Neuronal stem cell (in vitro differentiated cells): ENCODE data around the gene TTC39C.

Experiments
- DNase-seq: peaks from one replicate; pipeline ENCODE4 v3.0.0-alpha.2; 2013; ENCODE audit warnings: low spot score
- H2AFZ ChIP-seq: one replicate; pipeline ENCODE4 v1.6.1; 2013; ENCODE audit warnings: mild to moderate bottlenecking, low read length, inconsistent platforms
- H2AK5ac ChIP-seq: 2 replicates; pipeline ENCODE4 v1.6.1; 2013; ENCODE audit warnings: low read depth, mild to moderate bottlenecking, inconsistent platforms, low read length, moderate library complexity, mixed read lengths
- H2BK120ac ChIP-seq: 2 replicates; pipeline ENCODE4 v1.6.1; 2013; ENCODE audit warnings: low read depth, mild to moderate bottlenecking, inconsistent platforms, low read length, moderate library complexity, mixed read lengths
- H2BK12ac ChIP-seq: one replicate; pipeline ENCODE4 v1.6.1; 2013; ENCODE audit warnings: low read length, inconsistent platforms
- H2BK15ac ChIP-seq: 2 replicates; pipeline ENCODE4 v1.6.1; 2013; ENCODE audit warnings: mild to moderate bottlenecking, low read length, inconsistent platforms, mixed read lengths
- H2BK5ac ChIP-seq: one replicate; pipeline ENCODE4 v1.6.1; 2013; ENCODE audit warnings: inconsistent platforms, mild to moderate bottlenecking, low read length, moderate library complexity
- H3K14ac ChIP-seq: one replicate; pipeline ENCODE4 v1.6.1; 2013; ENCODE audit warnings: low read length, inconsistent platforms
- H3K18ac ChIP-seq: 2 replicates; pipeline ENCODE4 v1.6.1; 2013; ENCODE audit warnings: low read length, inconsistent platforms
- H3K23ac ChIP-seq: 2 replicates; pipeline ENCODE4 v1.6.1; 2013; ENCODE audit warnings: low read depth, mild to moderate bottlenecking, mixed read lengths, low read length, inconsistent platforms; ENCODE audit not compliant: poor library complexity
- H3K27ac ChIP-seq: replicated peaks from 3 replicates; pipeline ENCODE4 v1.5.1; 2013; ENCODE audit warnings: low read length, inconsistent platforms
- H3K27me3 ChIP-seq, 3 experiments: 2 replicates each; pipeline ENCODE4 v1.6.1; 2013; ENCODE audit warnings: low read length in 3 of 3, mild to moderate bottlenecking in 2 of 3, inconsistent platforms in 1 of 3, low read depth in 1 of 3, mixed read lengths in 1 of 3, moderate library complexity in 1 of 3; ENCODE audit not compliant: control insufficient read depth in 3 of 3, insufficient read depth in 3 of 3
- H3K36me3 ChIP-seq, 2 donors: replicated peaks in 1 of 2; 2 replicates each; pipeline ENCODE4 v1.6.1; 2013; ENCODE audit warnings: low read length in 2 of 2; ENCODE audit not compliant: control insufficient read depth in 2 of 2, insufficient read depth in 2 of 2
- H3K4ac ChIP-seq: 2 replicates; pipeline ENCODE4 v1.6.1; 2013; ENCODE audit warnings: inconsistent platforms, mild to moderate bottlenecking, low read length, moderate library complexity
- H3K4me1 ChIP-seq, 2 donors: 1 replicate in 1 of 2; 2 replicates in 1 of 2; pipeline ENCODE4 v1.6.1; 2013; ENCODE audit warnings: low read length in 2 of 2, low read depth in 1 of 2; ENCODE audit not compliant: control insufficient read depth in 2 of 2, insufficient read depth in 1 of 2
- H3K4me2 ChIP-seq: one replicate; pipeline ENCODE4 v1.6.1; 2013; ENCODE audit warnings: mild to moderate bottlenecking, low read length, inconsistent platforms; ENCODE audit not compliant: insufficient read depth, poor library complexity, severe bottlenecking
- H3K4me3 ChIP-seq, 2 donors: 2 replicates each; pipeline ENCODE4 v1.5.1; 2013; ENCODE audit warnings: low read length in 2 of 2, mild to moderate bottlenecking in 2 of 2, inconsistent platforms in 1 of 2, moderate library complexity in 1 of 2
- H3K79me1 ChIP-seq: one replicate; pipeline ENCODE4 v1.6.1; 2013; ENCODE audit warnings: low read depth, mild to moderate bottlenecking, inconsistent platforms, low read length, moderate library complexity
- H3K9ac ChIP-seq: one replicate; pipeline ENCODE4 v1.6.1; 2013; ENCODE audit warnings: mild to moderate bottlenecking, low read depth, low read length, inconsistent platforms; ENCODE audit not compliant: poor library complexity
- H3K9me3 ChIP-seq, 2 donors: replicated peaks in 1 of 2; 2 replicates each; pipeline versions ENCODE3 to v1.6.1; 2013; ENCODE audit warnings: low read length in 2 of 2, mild to moderate bottlenecking in 2 of 2, inconsistent platforms in 1 of 2, low read depth in 1 of 2, mixed read lengths in 1 of 2, moderate library complexity in 1 of 2; ENCODE audit not compliant: control insufficient read depth in 2 of 2, insufficient read depth in 1 of 2
- H4K8ac ChIP-seq: one replicate; pipeline ENCODE4 v1.6.1; 2013; ENCODE audit warnings: low read depth, mild to moderate bottlenecking, inconsistent platforms, low read length, moderate library complexity
- H4K91ac ChIP-seq: one replicate; pipeline ENCODE4 v1.6.1; 2013; ENCODE audit warnings: low read length, low read depth, mild to moderate bottlenecking, inconsistent platforms; ENCODE audit not compliant: poor library complexity
- WGBS, 2 donors: extraction: QIAGEN DNeasy Blood & Tissue Kit; methylation state at CpG; one replicate each; pipeline ENCODE4 v1.1.7; 2013; ENCODE audit warnings: missing lambda C conversion rate in 2 of 2, mixed read lengths in 1 of 2; ENCODE audit not compliant: insufficient read length in 2 of 2, insufficient replicate concordance in 1 of 2; ENCODE audit errors: extremely low coverage in 2 of 2; 5-methylcytosine and 5-hydroxymethylcytosine counted together

The TTC39C gene

DNA sequence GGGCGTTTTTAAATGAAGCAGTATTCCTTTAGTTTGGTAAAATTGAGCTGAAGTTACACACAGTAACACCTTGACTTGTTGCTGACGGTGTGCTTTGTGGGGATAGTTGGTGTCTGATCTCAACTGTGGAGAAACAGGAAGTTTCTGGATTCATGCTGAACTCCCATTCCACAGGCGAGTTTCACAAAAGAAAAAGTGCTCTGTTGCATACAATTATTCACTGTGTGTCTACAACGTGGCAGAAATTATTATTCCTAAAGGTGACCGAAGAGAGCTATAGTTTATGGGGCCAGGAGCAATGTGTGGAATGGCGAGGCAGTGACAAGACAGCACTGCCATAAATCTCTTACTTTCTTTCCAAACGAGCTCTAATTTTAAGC, 123.8 kb downstream of the TTC39C start:
- Histone ChIP-seq H3K9ac (no peak overlapping the region), H2BK120ac (no peak overlapping the region), H2BK5ac (no peak overlapping the region), H3K27ac (peak overlapping the region; percentile 54), H4K91ac (no peak overlapping the region), H3K4ac (no peak overlapping the region), H3K79me1 (no peaks in the 10 kb centered on the region), H3K23ac (no peak overlapping the region), H3K27me3 (no peaks in the 10 kb centered on the region), H4K8ac (no peak overlapping the region), H3K4me3 (peak overlapping the region in 1 of 2 donors; percentile 61), H2AK5ac (no peak overlapping the region), H2BK15ac (no peak overlapping the region), H2AFZ (no peak overlapping the region), H3K4me1 (peaks cover 0 to 4% of the 10 kb centered on the region in 2 donors), H2BK12ac (no peak overlapping the region), H3K14ac (no peak overlapping the region), H3K9me3 (peaks cover 0 to 4% of the 10 kb centered on the region in 2 donors), H3K4me2 (peak overlapping the region; percentile 75), H3K18ac (peak overlapping the region; percentile 35), H3K36me3 (peaks cover 0 to 5% of the 10 kb centered on the region in 2 donors)
- WGBS, 2 donors: no CpG with 5 or more reads among the region's 7 CpGs
- no peak for DNase-seq

DNA sequence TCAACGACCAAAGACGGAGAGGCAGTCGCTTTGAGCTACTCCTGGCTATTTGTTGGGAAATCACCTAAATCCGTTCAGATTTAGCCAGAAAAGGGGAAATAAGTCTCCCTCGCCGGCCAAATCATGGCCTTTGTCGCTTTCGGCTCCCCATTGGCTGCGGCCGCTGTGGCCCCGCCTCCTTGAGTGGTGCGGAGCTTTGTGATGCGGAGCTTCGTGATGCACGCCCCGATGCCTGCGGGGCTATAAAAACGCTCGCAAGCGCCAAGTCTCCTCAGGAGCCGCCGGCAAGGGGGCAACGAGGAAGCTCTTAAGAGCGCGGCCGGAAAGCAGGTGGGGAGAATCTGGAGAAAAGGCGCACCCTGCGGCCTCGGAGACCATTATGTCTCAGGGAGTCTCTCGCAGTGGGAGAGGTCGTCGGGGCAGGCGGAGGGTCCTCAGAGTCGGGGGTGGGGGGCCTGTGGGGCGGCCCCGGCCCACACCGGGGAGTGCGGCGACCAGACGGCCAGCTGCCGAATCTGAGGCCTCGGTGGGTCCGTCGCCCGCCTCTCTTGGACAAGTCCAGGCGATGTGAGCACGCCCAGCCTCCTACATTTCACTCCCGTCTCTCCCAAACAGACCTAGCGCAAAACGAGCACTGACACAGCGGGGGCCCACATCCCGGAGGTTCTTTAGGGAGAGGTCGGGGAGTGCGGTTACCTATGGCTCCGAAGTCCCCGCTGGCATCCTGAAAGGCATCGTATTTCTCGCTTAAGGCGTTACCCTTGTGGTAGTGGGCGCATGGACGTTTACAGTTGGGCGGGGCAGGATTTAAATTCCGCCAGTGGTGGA, 124.4 kb downstream of the TTC39C start, which contains the start of gene CABYR:
Gene CABYR (plus strand): TSS at position 274 of the 828 bp plus-strand sequence. CDS start 4,053 bp downstream, outside the sequence.
- Histone ChIP-seq H2AK5ac (peak within 1 kb of the TSS; percentile 78), H2BK12ac (no peak within 1 kb of the TSS), H2BK120ac (peak within 1 kb of the TSS; percentile 47), H3K9me3 (peaks cover 0 to 4% of the 10 kb centered on the region in 2 donors), H4K8ac (no peak within 1 kb of the TSS), H3K27me3 (no peaks in the 10 kb centered on the region), H3K4me2 (peak within 1 kb of the TSS; percentile 75), H3K4ac (peak within 1 kb of the TSS; percentile 13), H3K14ac (no peak within 1 kb of the TSS), H3K23ac (peak within 1 kb of the TSS; percentile 99), H3K4me3 (peak within 1 kb of the TSS in 1 of 2 donors; percentile 81), H3K9ac (peak within 1 kb of the TSS; percentile 85), H3K79me1 (no peaks in the 10 kb centered on the region), H3K27ac (peak within 1 kb of the TSS; percentile 54), H3K18ac (peak within 1 kb of the TSS; percentile 97), H3K36me3 (no peaks in the 10 kb centered on the region), H2BK15ac (no peak within 1 kb of the TSS), H3K4me1 (peaks cover 0 to 4% of the 10 kb centered on the region in 2 donors), H2BK5ac (peak within 1 kb of the TSS; percentile 14), H4K91ac (no peak within 1 kb of the TSS), H2AFZ (no peak within 1 kb of the TSS)
- peak; percentile 79 for DNase-seq
- WGBS, 2 donors: no CpG with 5 or more reads among the region's 63 CpGs

DNA sequence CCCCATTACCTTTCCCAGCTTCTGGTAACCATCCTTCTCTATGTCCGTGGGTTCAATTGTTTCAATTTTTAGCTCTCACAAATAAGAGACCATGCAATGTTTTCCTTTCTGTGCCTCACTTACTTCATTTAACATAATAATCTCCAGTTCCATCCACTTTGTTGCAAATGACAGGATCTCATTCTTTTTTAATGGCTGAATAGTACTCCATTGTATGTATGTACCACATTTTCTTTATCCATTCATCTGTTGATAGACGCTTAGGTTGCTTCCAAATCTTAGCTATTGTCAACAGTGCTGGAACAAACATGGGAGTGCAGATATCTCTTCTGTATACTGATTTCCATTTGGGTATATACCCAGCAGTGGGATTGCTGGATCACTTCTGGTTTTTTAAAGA, 126.1 kb downstream of the TTC39C start:
- no peaks in the 10 kb centered on the region for H3K27me3 ChIP-seq
- H3K9me3 ChIP-seq: peaks cover 0 to 4% of the 10 kb centered on the region in 2 donors
- no peak overlapping the region for H4K91ac ChIP-seq
- H3K4me1 ChIP-seq: peaks cover 0 to 4% of the 10 kb centered on the region in 2 donors
- no peak overlapping the region for H3K4me2 ChIP-seq
- no peak overlapping the region for H3K18ac ChIP-seq
- H3K23ac ChIP-seq: no peak overlapping the region
- no peak overlapping the region for H4K8ac ChIP-seq
- no peak overlapping the region for H2BK12ac ChIP-seq
- H2AK5ac ChIP-seq: no peak overlapping the region
- no peak overlapping the region for H3K4ac ChIP-seq
- H3K14ac ChIP-seq: no peak overlapping the region
- no peak for DNase-seq
- no peaks in the 10 kb centered on the region for H3K36me3 ChIP-seq
- H2BK5ac ChIP-seq: no peak overlapping the region
- H3K79me1 ChIP-seq: no peaks in the 10 kb centered on the region
- no peak overlapping the region for H3K27ac ChIP-seq
- no peak overlapping the region for H2BK120ac ChIP-seq
- H2AFZ ChIP-seq: no peak overlapping the region
- H3K9ac ChIP-seq: no peak overlapping the region
- WGBS, 2 donors: no CpG with 5 or more reads among the region's 2 CpGs
- H2BK15ac ChIP-seq: no peak overlapping the region
- H3K4me3 ChIP-seq: no peak overlapping the region

DNA sequence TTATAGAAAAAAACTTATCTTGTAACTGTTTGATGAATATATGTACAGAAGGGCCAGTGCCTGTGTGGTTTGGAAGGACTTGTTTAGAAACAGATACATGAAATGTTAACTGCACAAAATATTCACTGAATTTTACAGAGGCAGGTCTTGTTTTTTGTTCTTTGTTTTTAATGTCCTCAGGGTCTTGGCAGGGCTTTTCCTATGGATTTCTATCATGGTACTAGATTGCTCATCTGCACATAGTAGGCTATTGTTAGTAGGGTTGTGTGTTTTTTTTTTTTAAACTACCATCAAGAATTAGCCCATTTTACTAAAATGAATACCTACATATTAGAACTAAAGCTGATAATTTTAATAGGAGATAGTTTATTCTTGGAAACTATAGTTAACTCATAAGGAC, 127.8 kb downstream of the TTC39C start:
- Histone ChIP-seq H3K9me3 (peaks cover 0 to 4% of the 10 kb centered on the region in 2 donors), H3K27me3 (no peaks in the 10 kb centered on the region), H2BK5ac (no peak overlapping the region), H3K18ac (no peak overlapping the region), H2BK15ac (no peak overlapping the region), H3K4me2 (no peak overlapping the region), H3K79me1 (no peaks in the 10 kb centered on the region), H3K9ac (no peak overlapping the region), H3K4me1 (peaks cover 0 to 4% of the 10 kb centered on the region in 2 donors), H2AFZ (no peak overlapping the region), H3K27ac (no peak overlapping the region), H4K8ac (no peak overlapping the region), H3K23ac (no peak overlapping the region), H2AK5ac (no peak overlapping the region), H3K14ac (no peak overlapping the region), H2BK120ac (no peak overlapping the region), H4K91ac (no peak overlapping the region), H2BK12ac (no peak overlapping the region), H3K36me3 (no peaks in the 10 kb centered on the region), H3K4ac (no peak overlapping the region), H3K4me3 (no peak overlapping the region)
- no peak for DNase-seq
